Inflammatory macrophage treated with lipopolysaccharide for 4 hours (primary cell): Measurements from ENCODE around the gene CSF2.

Source experiments
- DNase-seq: peaks from one replicate; pipeline ENCODE4 v3.0.0-alpha.2; 2020

Gene CSF2

GRCh38 chr5:132055441-132055807, 18.2 kb upstream of the CSF2 start:
- DNase-seq: no peak

GRCh38 chr5:132055808-132056609, 17.6 kb upstream of the CSF2 start:
- DNase-seq: no peak

DNA sequence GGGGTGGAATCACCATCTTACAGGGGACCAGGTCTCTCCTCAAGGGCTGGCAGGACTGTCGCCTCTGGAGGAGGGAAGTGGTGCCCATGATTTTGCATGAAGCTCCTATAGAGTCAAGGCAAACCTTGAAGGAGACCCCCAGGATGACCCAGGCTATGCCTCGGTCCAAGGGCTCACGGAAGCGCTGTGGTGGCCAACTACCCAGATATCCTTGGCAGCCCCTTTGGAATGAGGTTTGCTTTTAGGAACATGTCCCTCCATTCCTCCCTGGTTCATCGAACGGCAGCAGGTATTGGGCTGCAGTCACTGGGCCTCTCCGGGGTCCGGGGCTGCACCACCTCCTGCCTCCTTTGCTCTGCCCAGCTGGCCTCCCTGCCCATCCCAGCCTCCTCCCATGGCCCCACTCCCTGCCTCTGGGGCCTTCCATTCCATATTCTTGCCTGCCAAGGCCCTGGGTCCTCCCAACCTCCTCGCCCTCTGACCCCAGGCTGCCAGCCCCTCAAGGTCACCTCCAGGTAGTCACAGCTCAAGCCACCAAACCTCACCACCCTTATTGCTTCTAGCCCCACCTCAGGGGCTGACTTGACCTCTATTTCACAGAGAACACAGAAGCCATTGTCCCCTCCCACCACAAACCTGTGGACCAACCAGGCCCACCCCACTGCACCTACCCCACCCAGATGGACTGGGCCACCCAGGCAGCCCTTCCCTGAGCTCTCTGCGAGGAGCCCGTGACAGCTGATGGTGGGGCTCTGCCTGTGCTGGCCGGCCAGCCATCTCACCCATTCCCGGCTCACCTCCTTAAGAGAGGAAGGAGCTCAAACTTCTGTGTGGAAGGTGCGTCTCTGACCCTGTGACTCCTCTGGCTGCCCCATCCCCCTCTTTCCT, 16.7 kb upstream of the CSF2 start:
- no peak for DNase-seq

DNA sequence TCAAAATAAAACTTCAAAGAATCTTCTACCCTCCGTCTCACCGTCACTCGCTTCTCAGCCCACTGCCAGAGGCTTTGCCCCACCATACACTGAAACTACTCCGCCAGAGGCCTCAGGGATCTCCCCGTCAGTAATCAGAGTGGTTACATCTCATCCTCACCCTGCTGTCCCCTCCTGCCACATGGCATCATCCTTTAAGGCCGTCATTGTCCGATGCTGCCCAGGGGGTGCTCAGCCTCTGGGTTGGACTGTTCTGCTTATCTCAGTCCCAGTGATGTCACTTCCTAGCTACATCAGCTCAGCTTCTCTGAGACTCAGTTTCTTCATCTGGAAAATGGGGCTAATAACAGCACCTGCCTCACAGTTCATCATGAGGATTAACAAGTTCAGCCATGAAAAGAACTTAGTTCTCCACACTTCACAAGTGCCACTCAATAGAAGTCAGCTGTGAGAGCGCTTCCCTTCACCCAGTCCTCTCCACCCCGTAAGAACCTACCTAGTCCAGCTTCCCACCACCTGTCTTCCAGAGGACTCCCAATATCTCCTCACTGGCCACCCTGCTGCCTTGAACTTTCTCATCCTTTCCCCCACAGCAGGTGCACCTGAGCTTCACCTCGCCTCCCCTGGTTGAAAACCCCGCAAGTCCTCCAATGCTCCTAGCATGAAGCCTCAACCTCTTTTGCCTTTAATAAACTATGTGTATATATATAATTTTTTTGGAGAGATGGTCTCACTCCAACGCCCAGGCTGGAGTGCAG, 15.9 kb upstream of the CSF2 start:
- DNase-seq: no peak

DNA sequence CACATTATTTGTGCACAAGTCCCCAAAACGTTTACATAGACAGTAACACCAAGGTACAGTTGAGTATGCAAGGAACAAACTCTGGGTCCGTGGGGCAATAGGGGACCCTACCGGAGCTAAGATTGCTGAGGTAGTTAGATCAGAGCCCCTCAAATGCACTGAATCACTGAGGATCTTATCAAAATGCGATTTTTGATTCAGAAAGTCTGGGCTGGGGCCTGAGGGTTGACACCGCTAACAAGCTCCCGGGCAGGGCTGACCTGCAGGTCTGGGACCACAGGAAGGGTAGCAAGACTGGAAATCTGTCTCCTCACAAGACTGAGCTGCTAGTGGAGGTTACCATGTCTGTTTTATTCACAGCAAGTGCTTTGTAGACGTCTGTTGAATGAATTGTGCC, 14.9 kb upstream of the CSF2 start:
- DNase-seq: no peak

DNA sequence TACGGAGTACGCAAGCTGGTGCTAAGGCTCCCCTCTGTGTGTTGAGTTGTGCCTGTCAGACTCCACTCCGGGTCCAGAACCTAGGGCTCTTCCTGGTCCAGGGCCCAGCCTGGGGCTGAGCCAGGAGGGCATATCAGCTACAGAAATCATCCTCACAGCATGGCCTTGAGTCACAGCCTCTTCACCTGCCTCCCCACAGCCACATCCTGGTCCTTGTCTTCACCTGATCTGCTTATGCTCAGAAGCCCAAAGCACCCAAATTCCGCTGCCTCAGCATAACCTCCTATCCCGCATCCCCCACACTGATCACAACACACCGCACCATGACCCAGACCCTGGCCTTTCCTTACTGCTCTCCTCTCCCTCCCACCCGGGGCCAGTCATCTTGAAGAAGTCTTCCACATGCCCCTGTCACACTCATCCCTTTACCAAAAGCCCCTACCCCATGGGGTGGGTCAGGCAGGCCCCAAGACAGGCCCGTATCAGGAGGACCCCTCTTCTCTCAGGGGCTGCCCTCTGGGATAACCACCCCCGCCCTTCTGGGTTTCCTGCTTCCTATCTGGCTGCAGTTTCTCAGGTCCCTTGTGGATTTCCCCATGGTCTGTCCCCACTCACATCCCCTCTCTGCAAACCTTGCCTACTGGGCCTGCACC, 14.4 kb upstream of the CSF2 start:
- DNase-seq: no peak

DNA sequence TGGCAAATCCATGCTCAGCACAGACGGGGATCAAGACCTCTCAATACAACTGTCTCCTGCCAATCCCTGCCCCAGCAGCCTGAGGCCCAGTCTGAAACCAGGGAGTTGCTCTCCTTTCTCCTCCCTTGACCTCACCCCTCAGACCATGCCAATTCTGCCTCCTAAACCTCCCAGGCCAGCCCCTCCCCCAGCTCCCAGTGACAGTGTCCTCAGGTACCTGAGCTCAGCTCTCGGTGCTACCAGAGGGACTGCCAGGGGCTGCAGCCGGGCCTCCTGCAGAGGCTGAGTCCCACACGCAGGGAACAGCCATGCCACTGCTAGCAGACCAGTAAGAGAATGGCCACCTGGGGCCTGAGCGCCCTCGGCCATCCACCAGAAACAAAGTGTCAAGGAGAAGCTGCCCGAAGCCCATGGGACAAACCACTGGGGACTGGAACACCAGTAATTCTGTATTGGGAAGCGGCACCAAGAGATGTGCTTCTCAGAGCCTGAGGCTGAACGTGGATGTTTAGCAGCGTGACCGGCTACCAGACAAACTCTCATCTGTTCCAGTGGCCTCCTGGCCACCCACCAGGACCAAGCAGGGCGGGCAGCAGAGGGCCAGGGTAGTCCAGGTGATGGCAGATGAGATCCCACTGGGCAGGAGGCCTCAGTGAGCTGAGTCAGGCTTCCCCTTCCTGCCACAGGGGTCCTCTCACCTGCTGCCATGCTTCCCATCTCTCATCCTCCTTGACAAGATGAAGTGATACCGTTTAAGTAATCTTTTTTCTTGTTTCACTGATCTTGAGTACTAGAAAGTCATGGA, 13.7 kb upstream of the CSF2 start:
- no peak for DNase-seq

DNA sequence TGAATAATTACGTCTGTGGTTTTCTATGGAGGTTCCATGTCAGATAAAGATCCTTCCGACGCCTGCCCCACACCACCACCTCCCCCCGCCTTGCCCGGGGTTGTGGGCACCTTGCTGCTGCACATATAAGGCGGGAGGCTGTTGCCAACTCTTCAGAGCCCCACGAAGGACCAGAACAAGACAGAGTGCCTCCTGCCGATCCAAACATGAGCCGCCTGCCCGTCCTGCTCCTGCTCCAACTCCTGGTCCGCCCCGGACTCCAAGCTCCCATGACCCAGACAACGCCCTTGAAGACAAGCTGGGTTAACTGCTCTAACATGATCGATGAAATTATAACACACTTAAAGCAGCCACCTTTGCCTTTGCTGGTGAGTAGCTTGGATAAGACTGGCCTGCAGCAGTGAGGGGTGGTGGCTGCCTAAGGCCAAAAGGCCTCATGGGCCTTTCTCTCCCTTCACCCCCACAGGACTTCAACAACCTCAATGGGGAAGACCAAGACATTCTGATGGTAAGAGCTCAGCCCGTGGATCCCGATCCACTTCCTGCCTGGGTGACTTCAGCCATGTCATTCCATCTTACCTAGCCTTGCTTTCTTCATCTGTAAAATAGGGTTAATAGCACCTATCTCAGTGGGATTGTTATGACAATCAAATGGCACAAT, 13.0 kb upstream of the CSF2 start, which contains the start of gene IL3:
Gene IL3 (plus strand): TSS at position 155 of the 661 bp plus-strand sequence. CDS start 52 bp downstream, at position 207.
- no peak for DNase-seq

DNA sequence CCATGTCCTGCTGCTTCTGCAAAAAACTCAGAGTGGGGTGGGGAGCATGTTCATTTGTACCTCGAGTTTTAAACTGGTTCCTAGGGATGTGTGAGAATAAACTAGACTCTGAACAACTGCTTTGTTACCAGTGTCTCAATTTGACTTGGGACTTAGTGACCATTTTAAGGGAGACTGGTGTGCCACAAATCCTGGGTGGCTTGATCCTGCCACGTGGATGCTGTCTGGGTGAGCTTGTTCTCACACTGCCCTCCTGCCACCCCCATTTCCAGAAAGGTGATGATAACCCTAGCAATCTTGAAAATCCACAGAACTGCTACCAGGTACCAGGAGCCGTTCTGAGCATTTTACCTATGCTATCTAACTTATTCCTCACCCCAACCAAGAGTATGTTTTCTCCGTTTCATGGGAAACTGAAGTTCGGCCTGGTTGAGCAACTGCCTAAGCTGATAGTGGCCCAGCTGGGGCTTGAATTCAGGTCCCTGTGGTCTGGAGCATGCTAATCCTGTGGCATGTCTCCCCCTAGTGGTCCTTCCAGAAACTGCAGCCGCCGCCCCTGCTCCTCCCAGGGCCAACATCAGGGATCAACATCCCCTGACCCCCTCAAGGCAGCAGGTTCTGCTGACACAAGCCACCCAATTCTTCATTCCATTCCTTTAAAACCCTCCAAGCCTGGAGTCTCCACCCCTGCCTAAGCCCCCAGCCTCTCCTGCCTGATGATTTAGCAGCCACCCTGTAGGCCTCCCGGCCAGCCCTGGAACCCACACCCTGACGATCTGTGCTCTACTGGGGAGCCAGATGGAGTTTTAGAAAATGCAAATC, 10.3 kb upstream of the CSF2 start:
- peak; percentile 66 for DNase-seq

GRCh38 chr5:132064140-132064539, 9.4 kb upstream of the CSF2 start:
- DNase-seq: no peak

GRCh38 chr5:132064738-132065331, 8.8 kb upstream of the CSF2 start:
- peak; percentile 76 for DNase-seq

DNA sequence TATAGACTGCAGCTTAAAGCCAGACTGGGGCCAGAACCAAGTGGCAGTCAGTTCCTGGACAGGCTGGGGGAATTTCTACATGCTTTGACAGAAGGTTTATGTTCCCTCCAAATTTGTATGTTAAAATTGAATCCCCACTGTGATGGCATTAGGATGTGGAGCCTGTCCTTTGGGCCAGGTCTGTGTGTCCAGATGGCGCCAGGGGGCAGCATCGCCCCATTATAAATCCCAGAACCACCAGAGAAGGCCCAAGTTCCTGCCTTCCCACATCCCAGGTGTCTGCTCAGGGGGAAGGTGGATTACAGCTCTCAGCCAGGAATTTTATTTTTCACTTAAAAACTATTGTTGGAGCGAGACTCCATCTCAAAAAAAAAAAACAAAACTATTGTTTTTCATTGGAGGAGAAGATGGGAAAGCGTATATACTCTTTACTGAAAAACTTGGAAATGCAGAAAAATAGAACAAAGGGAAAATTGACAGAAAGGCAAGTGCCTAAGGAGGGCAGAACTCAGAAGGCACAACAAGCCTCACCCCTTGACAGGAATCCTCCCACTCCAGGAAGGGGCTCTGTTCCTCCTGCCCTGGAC, 8.1 kb upstream of the CSF2 start:
- DNase-seq: peak; percentile 56

GRCh38 chr5:132065951-132066701, 7.5 kb upstream of the CSF2 start:
- DNase-seq: no peak

GRCh38 chr5:132066871-132067270, 6.7 kb upstream of the CSF2 start:
- DNase-seq: no peak

GRCh38 chr5:132067451-132067850, 6.1 kb upstream of the CSF2 start:
- DNase-seq: no peak

DNA sequence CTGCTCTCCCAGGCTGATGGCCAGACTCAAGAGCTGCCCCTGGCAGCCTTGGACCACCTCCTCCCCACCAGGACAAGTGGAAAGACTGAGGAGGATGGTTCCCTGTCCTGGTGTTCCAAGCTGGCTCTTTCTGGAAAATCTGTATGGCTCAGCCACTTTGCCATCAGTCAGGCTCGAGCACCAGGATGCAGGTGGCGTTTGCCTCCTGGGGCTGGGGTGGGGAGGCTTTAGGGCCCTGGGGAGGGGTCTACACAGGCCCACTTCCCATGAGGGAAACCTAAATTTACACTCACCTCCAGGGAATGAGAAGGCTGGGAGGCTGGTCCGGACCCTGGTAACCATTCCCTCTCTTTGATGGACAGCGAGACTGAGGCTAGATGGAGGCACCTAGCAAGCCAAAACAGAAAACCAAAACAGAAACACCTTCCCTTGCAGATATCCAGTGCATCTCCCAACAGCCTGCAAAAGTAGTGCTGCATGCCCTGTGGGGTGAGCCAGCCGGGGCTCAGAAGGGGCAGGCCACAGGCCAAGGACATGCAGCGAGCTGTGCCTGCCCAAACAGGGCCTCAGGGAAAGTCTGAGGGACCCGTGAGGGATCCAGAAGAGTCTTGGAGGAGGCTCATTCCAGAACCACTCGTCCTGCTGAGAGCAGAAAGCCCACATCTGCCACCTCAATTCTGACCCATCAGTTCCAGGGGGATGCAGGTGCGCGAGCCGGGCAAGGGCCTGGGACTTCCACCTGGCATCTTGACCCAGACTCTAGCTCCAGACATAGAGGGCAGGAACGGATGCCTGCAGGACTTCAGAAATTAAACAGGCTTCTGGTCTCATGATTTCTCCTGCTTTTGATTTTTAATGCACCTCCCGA, 5.4 kb upstream of the CSF2 start:
- DNase-seq: no peak

DNA sequence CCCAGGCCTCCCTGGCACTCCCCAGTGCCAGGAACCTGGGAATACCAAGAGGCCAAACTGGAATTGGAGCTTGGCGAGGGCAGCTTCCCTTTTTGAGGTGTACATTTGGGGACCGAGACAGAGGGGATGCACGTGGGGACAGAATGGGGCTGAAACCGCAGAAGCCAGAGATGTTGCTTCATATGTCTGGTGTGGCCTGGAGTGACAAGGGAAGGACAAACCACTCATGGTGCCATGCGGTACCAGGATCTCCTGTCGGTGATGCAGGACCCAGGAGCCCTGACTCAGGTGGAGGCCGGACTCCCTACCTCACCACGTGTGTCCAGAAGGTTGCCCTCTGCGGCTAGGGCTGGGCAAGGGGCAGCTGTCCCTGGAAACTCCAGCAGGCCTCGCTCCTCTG, 4.0 kb upstream of the CSF2 start:
- DNase-seq: peak; percentile 37

GRCh38 chr5:132069994-132070393, 3.6 kb upstream of the CSF2 start:
- DNase-seq: no peak
